Testis (tissue), 3 donors: ENCODE data around the gene ZNF93. TPM values are rescaled to one million over a fixed set of nuclear protein-coding genes. Genes with fewer than 3 reads are reported as not detected.
A peak's percentile ranks its signal among the peaks of the same experiment; 100 is the strongest.
"Not testable (repeated sequence)": the region's sequence is repeated elsewhere in the genome, so short reads cannot be mapped to it uniquely, and the experiment has no call there.

Experiments used
- DNase-seq: peaks from one replicate; pipeline ENCODE4 v3.0.0-alpha.2; 2019
- H3K27ac ChIP-seq, 2 donors: fragments of 200-600 bp; sonication (generic); one replicate each; pipeline ENCODE4 v1.5.1; 2019
- H3K27me3 ChIP-seq: fragments of 200-600 bp; sonication (generic); one replicate; pipeline ENCODE4 v1.5.1; 2019
- H3K36me3 ChIP-seq: fragments of 200-600 bp; sonication (generic); one replicate; pipeline ENCODE4 v1.5.1; 2017; ENCODE audit warnings: low read depth; ENCODE audit errors: missing control alignments
- H3K4me1 ChIP-seq: fragments of 200-600 bp; sonication (generic); one replicate; pipeline ENCODE4 v1.5.1; 2019
- H3K4me3 ChIP-seq, 2 donors: fragments of 200-600 bp; sonication (generic); one replicate each; pipeline ENCODE4 v1.5.1; 2017 to 2019
- H3K9me3 ChIP-seq: fragments of 200-600 bp; sonication (generic); one replicate; pipeline ENCODE4 v1.5.1; 2017
- CTCF ChIP-seq, 3 experiments: fragments of 450-650 bp in 2 of 3; fragments of 200-600 bp in 1 of 3; sonication (generic) in 1 of 3; IDR thresholded peaks; one replicate each; pipeline ENCODE4 v1.5.1; 2016 to 2019; ENCODE audit warnings: antibody characterized with exemption in 3 of 3, mild to moderate bottlenecking in 2 of 3, moderate library complexity in 1 of 3
- POLR2A ChIP-seq: fragments of 450-650 bp; IDR thresholded peaks from one replicate; pipeline ENCODE4 v1.6.1; 2017; ENCODE audit warnings: antibody characterized with exemption, mild to moderate bottlenecking, moderate library complexity
- WGBS, 2 donors: methylation state at CpG; one replicate each; pipeline ENCODE4 v1.1.5; 2018; 5-methylcytosine and 5-hydroxymethylcytosine counted together
- intact Hi-C: fragments of 100-400 bp; cut with DNase I; formaldehyde crosslinking; loops from one replicate; pipeline ENCODE4 v1.15.1; 2023; ENCODE audit warnings: low total_unique reads
- polyA plus RNA-seq: library from polyadenylated mRNA; stranded (reverse); fragments of 350-450 nt; fragmentation: Illumina TruSeq; extraction: RNeasy Lipid Tissue Mini Kit (QIAGEN cat#74804); gene quantifications from one replicate; pipeline ENCODE4 v1.2.3, GENCODE V29; 2014; ENCODE audit warnings: low read depth, low replicate concordance; ENCODE audit not compliant: insufficient read depth
- total RNA-seq, 2 donors: library from RNA; depleted of rRNA; stranded (reverse); fragments of >200 nt; gene quantifications; one replicate each; pipeline ENCODE4 v1.2.3, GENCODE V29; 2016

The ZNF93 gene
- total and polyA plus RNA-seq, 3 donors from 2014 or later, result 4.9 to 14.1 (median 10.7) TPM

- H3K4me3 ChIP-seq, result peak overlapping the region; percentile 68 to 77
- WGBS, 2 donors, result 3% methylated on average over 23 of the region's 23 CpGs
- intact Hi-C loops, result no loop called here
- H3K4me1 ChIP-seq, result peaks cover 4% of the 10 kb centered on the region
- no peaks in the 10 kb centered on the region for H3K9me3 ChIP-seq
- H3K27me3 ChIP-seq, result no peaks in the 10 kb centered on the region
- no peaks in the 10 kb centered on the region for H3K36me3 ChIP-seq
- TF ChIP-seq POLR2A (no peak), CTCF (IDR thresholded peaks at IDR 0.05) (no peak)
- peak; percentile 20 for DNase-seq
- H3K27ac ChIP-seq, result peak overlapping the region; percentile 84 to 92
These were observed 34.0 kb upstream of the ZNF93 start for GRCh38 chr19:19866611-19867248.

GRCh38 chr19:19870086-19870485, 30.7 kb upstream of the ZNF93 start:
- H3K27ac ChIP-seq, H3K4me3 ChIP-seq, H3K27me3 ChIP-seq, DNase-seq, H3K9me3 ChIP-seq, H3K36me3 ChIP-seq, intact Hi-C loops, H3K4me1 ChIP-seq: not testable (repeated sequence)
- WGBS, 2 donors, result 85 to 89% methylated on average over 5 of the region's 5 CpGs

- no peak for TF ChIP-seq POLR2A
- no peak for TF ChIP-seq CTCF (IDR thresholded peaks at IDR 0.05)
- no peaks in the 10 kb centered on the region for H3K27me3 ChIP-seq
- no peak for DNase-seq
- no peaks in the 10 kb centered on the region for H3K36me3 ChIP-seq
- H3K4me3 ChIP-seq, result no peak overlapping the region
- H3K27ac ChIP-seq, result no peak overlapping the region
- peaks cover 4% of the 10 kb centered on the region for H3K4me1 ChIP-seq
- WGBS, 2 donors, result 92 to 93% methylated on average over 3 of the region's 3 CpGs
- intact Hi-C loops, result no loop called here
- no peaks in the 10 kb centered on the region for H3K9me3 ChIP-seq
These were observed 28.8 kb upstream of the ZNF93 start for GRCh38 chr19:19871932-19872331.

GRCh38 chr19:19873381-19873780, 27.4 kb upstream of the ZNF93 start:
- Histone ChIP-seq H3K27ac (no peak overlapping the region), H3K4me1 (no peaks in the 10 kb centered on the region), H3K27me3 (no peaks in the 10 kb centered on the region), H3K9me3 (no peaks in the 10 kb centered on the region), H3K36me3 (no peaks in the 10 kb centered on the region), H3K4me3 (no peak overlapping the region)
- TF ChIP-seq POLR2A (no peak), CTCF (IDR thresholded peaks at IDR 0.05) (no peak)
- DNase-seq, result no peak
- intact Hi-C loops, result no loop called here

GRCh38 chr19:19877724-19878123, 23.0 kb upstream of the ZNF93 start:
- TF ChIP-seq POLR2A (no peak), CTCF (IDR thresholded peaks at IDR 0.05) (no peak)
- no peaks in the 10 kb centered on the region for H3K27me3 ChIP-seq
- no peak overlapping the region for H3K27ac ChIP-seq
- DNase-seq, result no peak
- no peaks in the 10 kb centered on the region for H3K4me1 ChIP-seq
- 68 to 70% methylated on average over 4 of the region's 4 CpGs for WGBS, 2 donors
- H3K9me3 ChIP-seq, result no peaks in the 10 kb centered on the region
- no peaks in the 10 kb centered on the region for H3K36me3 ChIP-seq
- H3K4me3 ChIP-seq, result no peak overlapping the region
- intact Hi-C loops, result no loop called here
